Endothelial cell of umbilical vein (primary cell): ENCODE data around the gene ADAMTS19.

Experiments
- CTCF ChIP-seq, 2 donors: IDR thresholded peaks; 1 replicate in 1 of 2; 2 replicates in 1 of 2; pipeline ENCODE4 v1.5.1; 2011; ENCODE audit warnings: low read length in 2 of 2, mild to moderate bottlenecking in 2 of 2, moderate library complexity in 2 of 2, control low read depth in 1 of 2, inconsistent platforms in 1 of 2, low read depth in 1 of 2; ENCODE audit not compliant: insufficient read depth in 1 of 2; ENCODE audit errors: extremely low read depth in 1 of 2
- EZH2 ChIP-seq: IDR thresholded peaks from 2 replicates; pipeline ENCODE4 v1.6.1; 2012; ENCODE audit warnings: borderline replicate concordance, low read depth, mild to moderate bottlenecking, moderate library complexity, low read length, inconsistent platforms; ENCODE audit not compliant: severe bottlenecking
- FOS ChIP-seq: IDR thresholded peaks from 2 replicates; pipeline ENCODE4 v1.6.1; 2011; ENCODE audit warnings: mild to moderate bottlenecking, low read length, moderate library complexity, borderline replicate concordance; ENCODE audit not compliant: insufficient read depth
- GATA2 ChIP-seq: IDR thresholded peaks from 2 replicates; pipeline ENCODE4 v1.7.0; 2011; ENCODE audit warnings: low read depth, mild to moderate bottlenecking, moderate library complexity, mixed read lengths, low read length; ENCODE audit not compliant: insufficient read length, insufficient read depth
- JUN ChIP-seq: IDR thresholded peaks from 2 replicates; pipeline ENCODE4 v1.6.1; 2011; ENCODE audit warnings: borderline replicate concordance, low read depth; ENCODE audit not compliant: insufficient read length, insufficient read depth
- POLR2A ChIP-seq: IDR thresholded peaks from 2 replicates; pipeline ENCODE4 v1.6.1; 2012; ENCODE audit warnings: low read depth, mild to moderate bottlenecking, control low read depth, low read length
- POLR2AphosphoS5 ChIP-seq: IDR thresholded peaks from 2 replicates; pipeline ENCODE4 v1.6.1; 2012; ENCODE audit warnings: low read depth, mild to moderate bottlenecking, control low read depth, low read length, moderate library complexity; ENCODE audit not compliant: insufficient read depth

DNA sequence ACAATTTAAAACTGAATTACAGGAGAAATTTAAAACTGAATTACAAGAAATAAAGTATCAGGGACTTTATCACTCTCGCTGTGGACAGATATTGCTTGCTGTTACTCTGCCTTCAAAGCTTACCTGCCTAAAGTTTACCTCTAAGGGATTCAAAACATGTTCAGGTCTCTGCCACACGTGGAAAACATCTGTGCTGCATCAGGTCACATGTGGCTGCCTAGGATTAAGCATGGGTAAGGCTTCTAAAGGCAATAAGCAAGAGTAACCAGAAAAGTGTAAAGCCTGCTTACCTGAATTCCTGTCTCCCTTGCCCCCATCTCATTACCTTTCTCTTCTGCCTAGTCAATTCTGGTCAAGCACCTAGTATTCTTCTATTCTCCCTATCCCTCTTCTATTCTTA is 306.7 kb downstream of the ADAMTS19 start:
- TF ChIP-seq FOS = no peak
- TF ChIP-seq CTCF (IDR thresholded peaks at IDR 0.05; ENCODE audit: extremely low read depth in 1 of 2, insufficient read depth in 1 of 2, low read depth in 1 of 2, low read length in 2 of 2) = no peak
- no peak for TF ChIP-seq POLR2AphosphoS5
- TF ChIP-seq EZH2 = no peak
- no peak for TF ChIP-seq JUN
- TF ChIP-seq POLR2A = no peak
- TF ChIP-seq GATA2 = no peak
